ENCODE data around the gene ZSCAN5B. TPM values are rescaled to one million over a fixed set of nuclear protein-coding genes. Genes with fewer than 3 reads are reported as not detected.
A peak's percentile ranks its signal among the peaks of the same experiment; 100 is the strongest.

ZSCAN5B gene
- total and polyA plus RNA-seq, 2 of the 13 experiments (the other 11 are each of a cell fraction or from before 2014, with no cell fraction given): not detected

GRCh38 chr19:56155124-56155687 is 42.4 kb downstream of the ZSCAN5B start (continued):
- TF ChIP-seq ZBTB10 (CRISPR knock-in tag; IDR thresholded peaks at IDR 0.05; ENCODE audit: borderline replicate concordance): no peak
- TF ChIP-seq LCORL (IDR thresholded peaks at IDR 0.05): no peak
- no peak for TF ChIP-seq LCORL (CRISPR knock-in tag; IDR thresholded peaks at IDR 0.05)
- TF ChIP-seq POGK (CRISPR knock-in tag; conservative IDR thresholded peaks at IDR 0.05): no peak
- TF ChIP-seq ZBTB38 (CRISPR knock-in tag; IDR thresholded peaks at IDR 0.05): peak; percentile 53; the same call in 1 of the 2 replicates
- no peak for TF ChIP-seq THRA (CRISPR knock-in tag; IDR thresholded peaks at IDR 0.05; ENCODE audit: borderline replicate concordance)
- no peak for TF ChIP-seq ZNF331 (CRISPR knock-in tag; IDR thresholded peaks at IDR 0.05)
- TF ChIP-seq RBM39 (IDR thresholded peaks at IDR 0.05; ENCODE audit: low read depth, low read length, poor library complexity, severe bottlenecking): no peak
- no peak for TF ChIP-seq SP5 (CRISPR knock-in tag; IDR thresholded peaks at IDR 0.05; ENCODE audit: borderline replicate concordance, low read depth)
- TF ChIP-seq AGO2 (optimal IDR thresholded peaks at IDR 0.05; ENCODE audit: low read depth, low read length): peak; percentile 52
- TF ChIP-seq FOXO4 (CRISPR knock-in tag; conservative IDR thresholded peaks at IDR 0.05): no peak
- no peak for TF ChIP-seq ZBTB1 (CRISPR knock-in tag; IDR thresholded peaks at IDR 0.05; ENCODE audit: borderline replicate concordance)
- peak; percentile 56 for TF ChIP-seq ZNF687 (CRISPR knock-in tag; IDR thresholded peaks at IDR 0.05)
- TF ChIP-seq MED1 (CRISPR knock-in tag; IDR thresholded peaks at IDR 0.05): no peak
- no peak for TF ChIP-seq RFXAP (CRISPR knock-in tag; IDR thresholded peaks at IDR 0.05; ENCODE audit: borderline replicate concordance)
- no peak for TF ChIP-seq RXRA (CRISPR knock-in tag; IDR thresholded peaks at IDR 0.05)
- TF ChIP-seq YY1 (IDR thresholded peaks at IDR 0.05; ENCODE audit: insufficient read depth, insufficient replicate concordance, low read depth, low read length): no peak
- TF ChIP-seq NAIF1 (CRISPR knock-in tag; IDR thresholded peaks at IDR 0.05; ENCODE audit: borderline replicate concordance): no peak
- no peak for TF ChIP-seq ZNF629 (CRISPR knock-in tag; conservative IDR thresholded peaks at IDR 0.05)
